LNCAP (cell line): Measurements from ENCODE around the gene SPRY4.

ENCODE experiments used
- TF ChIP-seq, protein P1 (sequence below): fragments of 450-650 bp; IDR thresholded peaks from 2 replicates; pipeline ENCODE4 v1.5.1; 2017; ENCODE audit warnings: mild to moderate bottlenecking

The SPRY4 gene

DNA sequence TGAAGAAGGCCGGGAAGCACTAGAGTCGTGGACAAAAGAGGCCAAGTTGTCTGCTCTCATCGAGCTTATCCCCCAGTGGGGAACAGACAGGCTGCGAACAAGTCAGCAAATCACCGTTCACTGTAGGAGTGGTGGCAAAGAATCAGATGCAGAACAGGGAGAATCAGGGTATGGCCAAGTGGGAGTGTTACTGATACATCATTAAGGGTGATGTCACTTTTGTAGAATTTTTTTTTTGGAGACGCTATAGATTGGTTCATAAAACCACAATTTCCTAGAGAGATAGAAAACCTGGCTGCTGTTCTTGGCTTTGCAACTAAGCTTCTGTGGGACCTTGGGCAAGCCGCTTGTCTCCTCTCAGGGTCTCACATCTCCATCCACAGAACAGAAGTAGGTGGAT, 21.3 kb downstream of the SPRY4 start:
- TF ChIP-seq, protein P1, sequence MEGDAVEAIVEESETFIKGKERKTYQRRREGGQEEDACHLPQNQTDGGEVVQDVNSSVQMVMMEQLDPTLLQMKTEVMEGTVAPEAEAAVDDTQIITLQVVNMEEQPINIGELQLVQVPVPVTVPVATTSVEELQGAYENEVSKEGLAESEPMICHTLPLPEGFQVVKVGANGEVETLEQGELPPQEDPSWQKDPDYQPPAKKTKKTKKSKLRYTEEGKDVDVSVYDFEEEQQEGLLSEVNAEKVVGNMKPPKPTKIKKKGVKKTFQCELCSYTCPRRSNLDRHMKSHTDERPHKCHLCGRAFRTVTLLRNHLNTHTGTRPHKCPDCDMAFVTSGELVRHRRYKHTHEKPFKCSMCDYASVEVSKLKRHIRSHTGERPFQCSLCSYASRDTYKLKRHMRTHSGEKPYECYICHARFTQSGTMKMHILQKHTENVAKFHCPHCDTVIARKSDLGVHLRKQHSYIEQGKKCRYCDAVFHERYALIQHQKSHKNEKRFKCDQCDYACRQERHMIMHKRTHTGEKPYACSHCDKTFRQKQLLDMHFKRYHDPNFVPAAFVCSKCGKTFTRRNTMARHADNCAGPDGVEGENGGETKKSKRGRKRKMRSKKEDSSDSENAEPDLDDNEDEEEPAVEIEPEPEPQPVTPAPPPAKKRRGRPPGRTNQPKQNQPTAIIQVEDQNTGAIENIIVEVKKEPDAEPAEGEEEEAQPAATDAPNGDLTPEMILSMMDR = no peak

DNA sequence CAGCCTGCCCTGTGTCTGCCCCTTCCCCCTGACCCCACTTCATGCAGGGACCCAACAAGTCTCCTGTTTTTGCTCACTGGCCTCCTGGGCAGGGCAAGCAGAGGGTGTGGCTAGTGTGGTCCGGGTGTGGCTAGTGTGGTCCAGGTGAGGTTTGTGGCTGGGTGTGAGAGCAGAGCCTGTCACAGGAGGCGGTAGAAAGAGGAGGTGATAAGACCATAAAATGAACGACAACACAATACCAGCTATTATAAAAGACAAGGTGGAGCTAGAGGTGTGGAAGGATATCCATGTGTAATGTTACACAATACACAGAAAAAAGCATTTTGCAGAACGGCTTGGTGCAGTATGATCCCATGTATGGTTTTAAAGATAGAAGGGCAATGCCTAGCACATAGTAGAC, 23.3 kb downstream of the SPRY4 start:
- TF ChIP-seq, protein P1 = no peak

GRCh38 chr5:142300677-142301076, 24.1 kb downstream of the SPRY4 start:
- TF ChIP-seq, protein P1 = no peak

DNA sequence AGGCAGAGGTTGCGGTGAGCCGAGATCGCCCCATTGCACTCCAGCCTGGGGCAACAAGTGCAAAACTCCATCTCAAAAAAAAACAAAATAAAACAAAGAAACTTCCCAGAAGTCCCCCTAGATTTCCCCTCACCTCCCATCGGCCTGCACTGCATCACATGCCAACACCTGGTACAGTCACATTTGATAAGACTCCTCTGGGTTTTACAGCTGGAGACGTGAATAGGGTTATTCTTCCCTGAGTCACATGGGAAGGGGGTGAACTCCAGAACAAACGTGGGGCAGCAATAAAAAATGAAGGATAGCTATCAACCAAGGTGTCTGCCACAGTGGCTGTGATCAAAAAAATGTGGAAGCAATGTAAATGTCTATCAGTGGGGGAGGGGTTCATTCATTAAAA, 26.0 kb downstream of the SPRY4 start:
- TF ChIP-seq, protein P1 = no peak

DNA sequence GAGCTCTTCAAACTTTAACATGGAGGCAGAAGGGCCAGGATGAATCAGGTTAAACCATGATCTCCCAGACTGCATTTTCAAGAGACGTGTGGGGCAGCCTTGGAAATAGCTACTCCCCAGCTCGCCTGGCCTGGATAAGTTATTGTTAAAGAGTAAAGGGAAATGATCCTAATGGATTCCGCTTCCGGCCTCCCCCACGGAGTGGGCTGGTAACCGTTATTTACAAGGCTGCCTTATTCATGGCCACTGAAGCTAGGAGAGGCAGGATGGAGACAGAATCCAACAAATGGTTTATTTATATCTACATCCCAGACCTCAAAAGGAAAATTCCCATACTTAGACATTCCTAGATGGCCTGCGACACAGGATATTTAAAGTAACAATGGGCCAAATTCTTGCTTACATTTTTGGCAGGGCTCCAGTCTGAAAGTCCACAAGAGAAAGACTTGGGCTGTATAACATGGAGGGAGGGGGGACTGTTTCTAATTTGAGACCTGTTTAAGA, 27.9 kb downstream of the SPRY4 start:
- TF ChIP-seq, protein P1 = no peak

DNA sequence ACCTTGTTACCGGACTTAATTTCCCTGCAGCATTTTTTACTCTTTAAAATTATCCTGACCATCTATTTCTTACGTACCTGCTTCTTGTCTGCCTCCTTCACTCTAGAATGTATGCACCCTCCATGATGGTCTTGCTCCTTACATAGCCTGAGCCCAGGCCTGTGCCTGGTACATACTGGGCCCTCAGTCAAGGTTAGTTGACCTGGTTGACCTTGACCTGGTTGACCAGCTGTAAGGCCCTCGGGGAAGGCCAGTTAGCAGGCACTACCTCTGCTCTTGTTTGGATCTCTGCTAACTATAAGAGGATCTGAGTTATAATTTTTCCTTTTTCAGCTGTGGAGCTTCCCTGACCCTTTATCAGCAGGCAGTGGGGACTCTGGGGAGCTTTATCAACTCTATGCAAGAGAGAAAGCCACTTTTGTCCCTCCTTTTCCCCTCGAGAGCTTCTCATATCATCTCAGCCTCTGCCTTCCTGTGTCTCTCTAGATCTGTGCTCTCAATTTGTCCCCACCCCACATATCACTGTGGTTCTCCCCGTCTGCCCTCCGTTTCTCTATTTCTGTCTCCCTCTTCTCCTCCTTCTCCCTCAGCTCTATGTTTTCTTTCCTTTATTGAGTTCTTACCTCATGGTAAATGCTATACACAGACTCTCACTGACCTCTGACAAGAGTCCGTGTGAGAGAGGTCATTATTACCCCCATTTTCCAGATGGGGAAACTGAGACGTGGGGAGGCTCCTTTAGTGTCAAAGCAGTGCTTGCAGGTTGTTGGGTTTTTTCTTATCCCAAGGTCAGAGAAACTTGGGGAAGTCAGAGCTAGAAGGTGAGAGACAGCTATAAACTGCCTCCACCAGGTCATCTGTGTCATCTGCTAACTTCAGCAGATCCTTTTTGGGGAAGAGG, 28.6 kb downstream of the SPRY4 start:
- TF ChIP-seq, protein P1 = no peak

DNA sequence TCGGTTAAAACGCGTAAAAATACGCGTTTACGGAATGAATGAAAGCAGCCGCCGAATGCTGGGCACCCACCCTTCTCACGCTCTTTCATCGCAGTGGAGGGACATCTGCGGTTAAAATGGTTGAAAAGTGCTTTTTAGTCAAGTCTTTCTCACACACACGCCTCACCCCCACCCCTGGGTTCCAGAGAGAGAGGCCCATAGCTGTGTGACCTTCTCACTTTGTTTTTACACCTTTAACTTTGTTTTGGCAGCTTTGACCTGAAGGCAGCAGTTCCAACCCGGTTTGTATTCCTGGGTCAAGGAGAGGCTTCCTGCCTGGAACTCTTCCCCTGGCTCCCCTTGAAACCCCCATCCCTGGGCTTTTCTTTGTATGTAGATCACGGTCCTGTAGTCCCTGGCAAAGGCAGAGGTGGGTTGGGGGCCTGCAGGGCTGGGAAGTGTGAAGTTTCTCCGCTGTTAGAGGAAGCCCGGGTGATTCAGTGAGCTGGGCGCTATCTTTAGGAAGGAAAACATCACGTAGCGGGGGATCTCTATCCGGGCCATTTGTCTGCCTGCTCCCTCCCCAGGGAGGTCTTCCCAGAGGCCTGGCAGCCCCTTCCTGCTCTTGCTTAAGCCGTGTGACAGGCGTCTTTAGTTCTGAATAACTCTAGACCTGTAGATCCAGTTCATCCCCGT, 29.6 kb downstream of the SPRY4 start:
- TF ChIP-seq, protein P1 = no peak
